ENCODE measurements around the gene UBE2N.

- TF ChIP-seq, protein P1, sequence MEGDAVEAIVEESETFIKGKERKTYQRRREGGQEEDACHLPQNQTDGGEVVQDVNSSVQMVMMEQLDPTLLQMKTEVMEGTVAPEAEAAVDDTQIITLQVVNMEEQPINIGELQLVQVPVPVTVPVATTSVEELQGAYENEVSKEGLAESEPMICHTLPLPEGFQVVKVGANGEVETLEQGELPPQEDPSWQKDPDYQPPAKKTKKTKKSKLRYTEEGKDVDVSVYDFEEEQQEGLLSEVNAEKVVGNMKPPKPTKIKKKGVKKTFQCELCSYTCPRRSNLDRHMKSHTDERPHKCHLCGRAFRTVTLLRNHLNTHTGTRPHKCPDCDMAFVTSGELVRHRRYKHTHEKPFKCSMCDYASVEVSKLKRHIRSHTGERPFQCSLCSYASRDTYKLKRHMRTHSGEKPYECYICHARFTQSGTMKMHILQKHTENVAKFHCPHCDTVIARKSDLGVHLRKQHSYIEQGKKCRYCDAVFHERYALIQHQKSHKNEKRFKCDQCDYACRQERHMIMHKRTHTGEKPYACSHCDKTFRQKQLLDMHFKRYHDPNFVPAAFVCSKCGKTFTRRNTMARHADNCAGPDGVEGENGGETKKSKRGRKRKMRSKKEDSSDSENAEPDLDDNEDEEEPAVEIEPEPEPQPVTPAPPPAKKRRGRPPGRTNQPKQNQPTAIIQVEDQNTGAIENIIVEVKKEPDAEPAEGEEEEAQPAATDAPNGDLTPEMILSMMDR (IDR thresholded peaks at IDR 0.05): no peak
- TF ChIP-seq POLR2A (IDR thresholded peaks at IDR 0.05): peak in 1 of 2 donors; percentile 44
Observed at GRCh38 chr12:93361151-93361919, 80.4 kb downstream of the UBE2N start.

Measured in thyroid gland (tissue), 4 donors.